Motor neuron (in vitro differentiated cells): ENCODE measurements around the gene HACE1. TPM values are rescaled to one million over a fixed set of nuclear protein-coding genes. Genes with fewer than 3 reads are reported as not detected.

Experiments used
- ATAC-seq, 8 experiments: fragments of 200-7000 bp; cut with Tn5 transposase; replicated peaks in 6 of 8; 2 replicates each; pipeline ENCODE4 v1.8.0; 2021; ENCODE audit warnings: mild to moderate bottlenecking in 8 of 8, moderate library complexity in 8 of 8
- H3K27ac ChIP-seq, 2 donors: fragments of 250-450 bp; sonication (Bioruptor Pico); 2 replicates each; pipeline ENCODE4 v1.9.0; 2021; ENCODE audit warnings: antibody characterized with exemption in 2 of 2, mild to moderate bottlenecking in 2 of 2, moderate library complexity in 1 of 2
- H3K4me1 ChIP-seq, 2 donors: fragments of 250-450 bp; sonication (Bioruptor Pico); replicated peaks in 1 of 2; 2 replicates each; pipeline ENCODE4 v1.6.1; 2021; ENCODE audit warnings: antibody characterized with exemption in 2 of 2, mild to moderate bottlenecking in 2 of 2, moderate library complexity in 1 of 2
- H3K4me3 ChIP-seq, 5 donors: fragments of 250-450 bp; sonication (Bioruptor Pico); 2 replicates each; pipeline ENCODE4 v1.9.0; 2021; ENCODE audit warnings: antibody characterized with exemption in 5 of 5, mild to moderate bottlenecking in 5 of 5, moderate library complexity in 4 of 5
- WGBS, 10 experiments: fragments of 450-650 bp; shearing (Covaris generic); methylation state at CpG; one replicate each; pipeline ENCODE4 v1.0.0; 2022; 5-methylcytosine and 5-hydroxymethylcytosine counted together
- in situ Hi-C, 9 experiments: fragments of 400-800 bp; cut with MboI; loops; one replicate each; pipeline ENCODE4 v1.15.0; 2021; ENCODE audit warnings: low sequenced_read_pairs in 9 of 9, low pct_unique_long_range_greater_than_20kb in 2 of 9; ENCODE audit not compliant: unreplicated experiment in 9 of 9
- total RNA-seq, 8 experiments: library from RNA; unstranded; fragments of 300-600 nt; gene quantifications; 2 replicates each; pipeline versions ENCODE4 v1.2.3 to v1.2.4, GENCODE V29; 2022

Gene HACE1
- total RNA-seq, 8 experiments from 2014 or later = 7.2 to 20.0 (median 16.7) TPM

GRCh38 chr6:104710543-104711335, 149.0 kb downstream of the HACE1 start:
- ATAC-seq = peak in 2 of 8 experiments; percentile 17 to 18
- in situ Hi-C loops = no loop called here
- 81 to 100% (median 92%) methylated on average over 2 to 4 of the region's 4 CpGs; no CpG with 5 or more reads in 1 of the 10 experiments for WGBS, 10 experiments
- H3K27ac ChIP-seq = no peak overlapping the region
- no peak overlapping the region for H3K4me3 ChIP-seq
- H3K4me1 ChIP-seq = peaks cover 0 to 8% of the 10 kb centered on the region in 2 donors

- Histone ChIP-seq H3K4me1 (peaks cover 12 to 16% of the 10 kb centered on the region in 2 donors), H3K27ac (no peak overlapping the region), H3K4me3 (no peak overlapping the region)
- 24 to 100% (median 90%) methylated on average over 1 to 5 of the region's 5 CpGs for WGBS, 10 experiments
- in situ Hi-C loops = no loop called here
- no peak for ATAC-seq
These were observed 153.7 kb downstream of the HACE1 start for GRCh38 chr6:104705916-104706442.

DNA sequence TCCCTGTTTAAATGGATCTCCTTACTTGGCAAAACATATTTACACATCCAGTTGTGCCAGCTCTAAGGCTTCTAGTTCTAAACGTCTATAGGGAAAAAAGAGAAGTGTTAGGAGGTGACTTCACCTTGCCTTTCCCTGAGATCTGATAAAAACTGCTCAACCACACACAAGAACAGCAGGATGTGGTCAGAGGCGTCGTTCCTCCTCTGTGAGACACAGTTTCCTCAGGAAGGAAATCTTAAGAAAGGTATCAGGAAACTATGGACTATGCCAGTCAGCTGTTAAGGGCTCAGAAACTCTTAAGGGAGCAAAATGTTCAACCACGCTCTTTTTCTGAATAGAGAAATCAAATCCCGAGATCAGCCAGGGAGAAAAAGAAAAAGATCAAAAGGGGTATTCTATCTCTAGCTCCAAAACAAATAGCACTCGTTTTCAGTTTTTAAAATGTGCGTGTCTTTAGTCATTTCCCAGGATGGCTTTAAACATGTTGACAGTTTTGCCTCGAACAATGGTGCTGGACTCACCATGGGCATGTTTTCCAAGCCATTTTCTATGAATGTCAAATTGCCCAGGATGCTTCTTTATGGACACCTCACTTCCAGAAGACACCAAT, 154.5 kb downstream of the HACE1 start:
- H3K4me1 ChIP-seq = peaks cover 12 to 16% of the 10 kb centered on the region in 2 donors
- no peak overlapping the region for H3K4me3 ChIP-seq
- WGBS, 10 experiments = 39 to 89% (median 70%) methylated on average over 2 to 8 of the region's 8 CpGs
- ATAC-seq = no peak
- in situ Hi-C loops = no loop called here
- H3K27ac ChIP-seq = no peak overlapping the region

DNA sequence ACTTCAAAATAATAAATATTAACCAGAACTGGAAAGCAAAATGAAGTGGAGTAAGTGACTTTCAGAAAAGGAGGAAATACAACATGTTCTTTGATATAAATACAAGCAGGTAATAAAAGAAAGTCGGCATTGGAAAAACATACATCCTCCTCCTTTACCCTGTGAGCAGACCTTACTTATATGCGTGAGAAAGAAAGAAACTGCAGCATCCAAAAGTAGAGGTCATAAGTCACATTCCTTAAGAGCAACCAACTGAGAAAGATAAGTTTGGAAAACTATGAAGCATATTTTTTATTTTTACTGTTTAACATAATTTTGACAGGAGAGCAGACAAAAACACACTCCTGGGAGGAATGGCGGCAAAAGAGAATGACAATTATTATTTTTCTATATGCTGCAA, 155.5 kb downstream of the HACE1 start:
- Histone ChIP-seq H3K27ac (no peak overlapping the region), H3K4me3 (no peak overlapping the region), H3K4me1 (peaks cover 12 to 16% of the 10 kb centered on the region in 2 donors)
- ATAC-seq = no peak
- in situ Hi-C loops = no loop called here
- WGBS, 10 experiments = 50 to 88% (median 68%) methylated on average over 2 to 3 of the region's 3 CpGs

DNA sequence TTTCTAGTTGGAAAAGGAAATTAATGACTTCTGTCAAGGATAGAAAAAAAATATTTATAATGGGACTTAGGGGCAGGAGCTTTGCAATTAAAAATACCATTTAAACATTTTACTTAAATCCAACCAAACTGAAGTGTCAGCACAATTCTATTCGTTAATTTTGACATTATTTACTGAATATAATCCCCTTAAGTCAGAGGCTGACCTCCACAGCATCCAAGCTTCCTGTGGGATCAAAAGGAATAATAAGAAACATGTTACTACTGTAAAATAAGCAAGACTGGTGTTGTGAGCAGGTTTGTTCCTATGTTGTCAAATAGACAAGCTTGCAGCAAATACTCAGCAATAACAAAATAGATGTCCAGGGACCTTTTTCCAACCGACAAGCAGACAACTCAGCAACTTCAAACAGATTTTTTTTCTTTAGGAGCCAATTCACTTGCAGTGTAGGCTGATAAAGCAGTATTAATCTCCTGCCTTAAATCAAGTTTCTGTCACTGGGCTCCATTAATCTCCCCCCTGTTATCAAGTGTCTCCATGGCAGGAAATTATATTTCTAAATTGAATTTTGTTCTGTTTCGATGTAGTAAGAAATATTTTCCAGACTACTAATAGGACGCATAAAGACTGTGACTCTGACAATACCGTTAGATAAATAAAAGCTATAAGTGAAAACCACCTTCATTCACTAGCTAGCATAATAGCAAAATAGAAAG, 157.4 kb downstream of the HACE1 start:
- peak overlapping the region in 1 of 2 donors; percentile 23 for H3K27ac ChIP-seq
- ATAC-seq = peak in 3 of 8 experiments; percentile 3 to 33 (median 29)
- H3K4me1 ChIP-seq = peaks cover 12 to 16% of the 10 kb centered on the region in 2 donors
- 30 to 79% (median 56%) methylated on average over 2 to 5 of the region's 5 CpGs for WGBS, 10 experiments
- no peak overlapping the region for H3K4me3 ChIP-seq
- in situ Hi-C loops = no loop called here

DNA sequence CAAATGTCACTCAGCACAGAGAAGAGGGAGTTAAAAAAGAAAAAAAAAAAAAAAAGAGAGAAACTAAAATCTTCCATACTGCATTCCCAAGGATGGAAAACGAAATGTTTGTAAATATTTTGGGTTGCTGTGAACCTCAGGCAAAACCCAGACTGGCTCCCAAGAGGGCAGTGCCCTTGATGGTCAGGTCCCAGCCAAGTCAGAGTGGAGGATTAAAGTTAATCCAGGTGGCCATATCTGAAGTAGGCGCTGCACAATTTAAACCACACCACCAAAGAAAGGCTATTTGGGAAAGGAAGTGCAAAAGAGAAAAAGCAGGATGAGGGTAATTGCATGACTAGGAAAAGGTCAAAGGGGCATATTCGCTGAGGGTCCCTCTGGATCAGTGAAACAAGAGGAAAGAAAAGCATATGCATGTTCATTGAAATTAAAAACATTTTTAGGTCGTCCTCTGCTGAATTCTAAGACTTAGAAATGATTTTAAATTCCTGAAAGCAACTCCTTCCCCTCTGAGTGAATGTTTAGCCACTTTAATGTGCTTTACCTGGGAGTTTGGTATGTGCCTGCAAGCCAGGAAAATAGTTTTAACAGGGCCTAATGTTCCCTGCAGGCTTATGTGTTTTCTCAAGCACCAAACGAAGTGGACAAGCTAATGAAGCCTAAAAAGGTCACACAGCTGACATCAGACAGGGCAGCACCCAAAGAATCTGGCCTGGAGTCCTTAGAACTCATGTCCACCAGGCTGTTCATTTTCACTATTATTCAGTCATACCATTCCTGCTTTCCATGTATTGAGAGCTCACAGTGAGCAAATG, 159.1 kb downstream of the HACE1 start:
- H3K4me1 ChIP-seq = peaks cover 12 to 16% of the 10 kb centered on the region in 2 donors
- ATAC-seq = no peak
- no peak overlapping the region for H3K27ac ChIP-seq
- H3K4me3 ChIP-seq = no peak overlapping the region
- 7 to 74% (median 27%) methylated on average over 1 to 5 of the region's 5 CpGs for WGBS, 10 experiments
- in situ Hi-C loops = no loop called here

- 0 to 100% (median 46%) methylated on average over 1 to 7 of the region's 8 CpGs for WGBS, 10 experiments
- Histone ChIP-seq H3K4me3 (no peak overlapping the region), H3K27ac (peak overlapping the region in 1 of 2 donors; percentile 3), H3K4me1 (peaks cover 12 to 16% of the 10 kb centered on the region in 2 donors)
- in situ Hi-C loops = no loop called here
- no peak for ATAC-seq
These were observed 160.0 kb downstream of the HACE1 start for GRCh38 chr6:104699593-104700329.

DNA sequence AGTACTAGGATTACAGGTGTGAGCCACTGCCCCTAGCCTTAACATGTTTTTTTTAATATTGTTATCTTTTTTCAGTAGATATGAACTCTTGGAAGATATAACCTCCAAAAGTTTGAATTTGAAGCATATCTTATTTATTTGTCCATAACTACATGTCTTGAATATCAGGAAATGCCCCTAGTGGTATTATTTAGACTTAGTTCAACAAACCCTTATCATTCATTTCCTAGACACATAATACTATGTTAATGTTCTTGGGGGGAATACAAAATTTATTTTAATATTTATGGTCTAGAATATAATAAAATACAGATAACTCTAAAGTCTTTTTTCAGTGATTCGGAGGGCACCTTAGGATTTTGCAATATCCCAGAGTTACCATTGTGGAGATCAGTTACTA, 160.7 kb downstream of the HACE1 start:
- Histone ChIP-seq H3K4me3 (no peak overlapping the region), H3K4me1 (peaks cover 12 to 16% of the 10 kb centered on the region in 2 donors), H3K27ac (no peak overlapping the region)
- in situ Hi-C loops = no loop called here
- no peak for ATAC-seq
- 100% methylated on average over 1 of the region's 1 CpG; no CpG with 5 or more reads in 4 of the 10 experiments for WGBS, 10 experiments

DNA sequence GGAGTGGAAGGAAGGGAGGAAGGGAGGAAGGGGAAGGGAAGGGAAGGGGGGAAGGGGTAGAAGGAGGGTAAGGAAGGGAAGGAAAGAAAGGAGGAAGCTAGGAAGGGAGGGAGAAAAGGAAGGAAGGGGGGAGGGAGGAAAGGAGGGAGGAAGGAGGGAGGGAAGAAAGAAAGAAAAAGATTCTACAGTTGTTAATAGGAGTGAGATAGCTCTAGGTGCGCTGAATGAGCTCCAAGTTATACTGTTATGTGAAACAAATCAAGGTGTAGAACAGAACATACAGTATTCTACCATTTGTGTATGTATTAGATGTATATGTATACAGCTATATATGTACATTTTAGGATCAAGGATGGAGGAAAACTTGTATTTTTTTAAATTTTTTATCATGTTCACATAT, 167.7 kb downstream of the HACE1 start:
- Histone ChIP-seq H3K4me3 (no peak overlapping the region), H3K4me1 (peaks cover 3 to 15% of the 10 kb centered on the region in 2 donors), H3K27ac (no peak overlapping the region)
- no peak for ATAC-seq
- WGBS, 10 experiments = 100% methylated on average over 1 of the region's 1 CpG; no CpG with 5 or more reads in 9 of the 10 experiments
- in situ Hi-C loops = no loop called here

GRCh38 chr6:104689551-104690205, 170.0 kb downstream of the HACE1 start:
- Histone ChIP-seq H3K4me3 (no peak overlapping the region), H3K4me1 (peaks cover 6 to 26% of the 10 kb centered on the region in 2 donors), H3K27ac (no peak overlapping the region)
- in situ Hi-C loops = no loop called here
- WGBS, 10 experiments = 43 to 100% (median 83%) methylated on average over 1 to 3 of the region's 3 CpGs; no CpG with 5 or more reads in 1 of the 10 experiments
- ATAC-seq = peak in 1 of 8 experiments; percentile 52

- Histone ChIP-seq H3K4me3 (no peak overlapping the region), H3K4me1 (peaks cover 6 to 27% of the 10 kb centered on the region in 2 donors), H3K27ac (no peak overlapping the region)
- 43 to 91% (median 84%) methylated on average over 1 to 3 of the region's 3 CpGs; no CpG with 5 or more reads in 3 of the 10 experiments for WGBS, 10 experiments
- ATAC-seq = no peak
- in situ Hi-C loops = no loop called here
These were observed 171.3 kb downstream of the HACE1 start for GRCh38 chr6:104688283-104688969.
